HepG2 (cell line): ENCODE results near the gene TP53BP2. TPM values are rescaled to one million over a fixed set of nuclear protein-coding genes. Genes with fewer than 3 reads are reported as not detected.
"Not testable (repeated sequence)": the region's sequence is repeated elsewhere in the genome, so short reads cannot be mapped to it uniquely, and the experiment has no call there.

Experiments
- ATAC-seq: fragments of 200-7000 bp; cut with Tn5 transposase; 3 replicates; pipeline ENCODE4 v1.9.1; 2020; ENCODE audit warnings: mild to moderate bottlenecking, moderate library complexity
- BruUV-seq: library from RNA; stranded (reverse); fragments of 400-500 nt; replicated peaks from 2 replicates; lab custom pipeline; 2021; lab: Mats Ljungman, UMichigan
- CTCF ChIA-PET: fragments of 300-600 bp; formaldehyde crosslinking; extraction: SDS; loops from one replicate; lab custom pipeline; 2021; ENCODE audit warnings: low total read pairs, inconsistent platforms, low intra/inter-chr PET ratio; lab: Yijun Ruan, JAX
- POLR2A ChIA-PET: fragments of 350-600 bp; sonication (Branson Sonifier 250); formaldehyde crosslinking; loops from one replicate; lab custom pipeline; 2020; ENCODE audit warnings: antibody characterized with exemption, inconsistent platforms; lab: Yijun Ruan, JAX
- DNase-seq: peaks from one replicate; pipeline ENCODE4 v3.0.0-alpha.2; 2015; ENCODE audit warnings: low spot score
- FAIRE-seq: peaks from 3 replicates; lab custom pipeline; 2011; peaks lifted over from hg19 to GRCh38; lab: Jason Lieb, UNC
- H2AFZ ChIP-seq: one replicate; pipeline ENCODE4 v1.6.1; 2011; ENCODE audit warnings: low read length, inconsistent platforms
- H3K27ac ChIP-seq: fragments of 300-600 bp; 3 replicates; pipeline ENCODE4 v1.8.0; 2011; ENCODE audit warnings: mixed run types, mild to moderate bottlenecking, mixed read lengths, low read length, inconsistent platforms; ENCODE audit not compliant: insufficient read depth; ENCODE audit errors: extremely low read length
- H3K27me3 ChIP-seq, 2 experiments: fragments of 200-600 bp in 1 of 2; 2 replicates in 1 of 2; 3 replicates in 1 of 2; pipeline versions ENCODE4 v1.6.0 to v1.8.0; 2011; ENCODE audit warnings: low read length in 2 of 2, mild to moderate bottlenecking in 2 of 2, moderate library complexity in 2 of 2, inconsistent platforms in 1 of 2; ENCODE audit not compliant: insufficient read depth in 2 of 2, control insufficient read depth in 1 of 2
- H3K36me3 ChIP-seq, 2 experiments: fragments of 200-600 bp in 1 of 2; replicated peaks in 1 of 2; 2 replicates in 1 of 2; 3 replicates in 1 of 2; pipeline versions ENCODE4 v1.5.1 to v1.8.0; 2011; ENCODE audit warnings: low read length in 2 of 2, inconsistent platforms in 1 of 2; ENCODE audit not compliant: insufficient read depth in 2 of 2, control insufficient read depth in 1 of 2
- H3K4me1 ChIP-seq: 2 replicates; pipeline ENCODE4 v1.5.1; 2012; ENCODE audit warnings: low read length, inconsistent platforms; ENCODE audit not compliant: insufficient read depth
- H3K4me2 ChIP-seq: 2 replicates; pipeline ENCODE4 v1.6.0; 2011; ENCODE audit warnings: low read depth, low read length, inconsistent platforms
- H3K4me3 ChIP-seq, 3 experiments: fragments of 200-600 bp in 1 of 3; sonication (generic), shearing (Covaris generic) in 1 of 3; replicated peaks in 1 of 3; 2 replicates each; pipeline ENCODE4 v1.5.1; 2011 to 2016; ENCODE audit warnings: low read length in 3 of 3, inconsistent platforms in 2 of 3, low read depth in 2 of 3, mild to moderate bottlenecking in 2 of 3, control low read depth in 1 of 3, mixed read lengths in 1 of 3; ENCODE audit not compliant: insufficient read depth in 1 of 3
- H3K79me2 ChIP-seq: one replicate; pipeline ENCODE4 v1.6.1; 2011; ENCODE audit warnings: low read length, inconsistent platforms; ENCODE audit not compliant: insufficient read depth
- H3K9ac ChIP-seq: 2 replicates; pipeline ENCODE4 v1.6.0; 2011; ENCODE audit warnings: mild to moderate bottlenecking, low read depth, low read length, inconsistent platforms; ENCODE audit not compliant: insufficient read depth
- H3K9me3 ChIP-seq: 2 replicates; pipeline ENCODE4 v1.5.1; 2012; ENCODE audit warnings: mild to moderate bottlenecking, low read length
- H4K20me1 ChIP-seq: 2 replicates; pipeline ENCODE4 v1.6.0; 2011; ENCODE audit warnings: inconsistent platforms, mild to moderate bottlenecking, low read length, moderate library complexity; ENCODE audit not compliant: insufficient read depth
- DDIT3 ChIP-seq: sonication (generic); formaldehyde crosslinking; IDR thresholded peaks from 2 replicates; pipeline ENCODE4 v1.4.0; 2020; ENCODE audit warnings: mild to moderate bottlenecking, missing genetic modification reagents
- ETV5 ChIP-seq: IDR thresholded peaks from 2 replicates; pipeline ENCODE4 v1.6.1; 2018; ENCODE audit warnings: missing biosample characterization, missing genetic modification reagents, inconsistent platforms, borderline replicate concordance
- GFI1 ChIP-seq: sonication (generic); formaldehyde crosslinking; IDR thresholded peaks from 2 replicates; pipeline ENCODE4 v1.5.0; 2020; ENCODE audit warnings: missing genetic modification reagents, mild to moderate bottlenecking, borderline replicate concordance
- JDP2 ChIP-seq: sonication (generic); formaldehyde crosslinking; IDR thresholded peaks from 2 replicates; pipeline ENCODE4 v1.8.1; 2022; ENCODE audit warnings: missing genetic modification reagents, borderline replicate concordance
- KDM4B ChIP-seq: sonication (generic); formaldehyde crosslinking; IDR thresholded peaks from 2 replicates; pipeline ENCODE4 v1.4.0; 2020; ENCODE audit warnings: missing genetic modification reagents
- MAZ ChIP-seq, 2 experiments: sonication (generic) in 1 of 2; formaldehyde crosslinking in 1 of 2; IDR thresholded peaks; 2 replicates each; pipeline versions ENCODE4 v1.5.0 to v1.6.1; 2012 to 2020; ENCODE audit warnings: low read depth in 2 of 2, mild to moderate bottlenecking in 2 of 2, borderline replicate concordance in 1 of 2, improper control_type of control experiment in 1 of 2, low read length in 1 of 2, missing genetic modification reagents in 1 of 2, moderate library complexity in 1 of 2
- NR1H2 ChIP-seq: sonication (generic); formaldehyde crosslinking; IDR thresholded peaks from 2 replicates; pipeline ENCODE4 v1.8.1; 2022; ENCODE audit warnings: low read depth, missing genetic modification reagents, borderline replicate concordance
- PRDM4 ChIP-seq: sonication (generic); formaldehyde crosslinking; IDR thresholded peaks from 2 replicates; pipeline ENCODE4 v1.9.0; 2021; ENCODE audit warnings: missing genetic modification reagents, borderline replicate concordance
- RARA ChIP-seq: IDR thresholded peaks from 2 replicates; pipeline ENCODE4 v1.6.1; 2016; ENCODE audit warnings: missing genetic modification reagents, missing compliant biosample characterization
- RFXAP ChIP-seq: sonication (generic); formaldehyde crosslinking; IDR thresholded peaks from 2 replicates; pipeline ENCODE4 v1.4.0; 2020; ENCODE audit warnings: missing genetic modification reagents, borderline replicate concordance
- ZFYVE20 ChIP-seq: sonication (generic); formaldehyde crosslinking; IDR thresholded peaks from 2 replicates; pipeline ENCODE4 v1.8.0; 2023; ENCODE audit warnings: low read depth, mild to moderate bottlenecking, moderate library complexity, missing genetic modification reagents, borderline replicate concordance
- ZNF143 ChIP-seq: sonication (generic); formaldehyde crosslinking; IDR thresholded peaks from 2 replicates; pipeline ENCODE4 v1.4.0; 2020; ENCODE audit warnings: missing genetic modification reagents
- WGBS: methylation state at CpG from one replicate; pipeline ENCODE4 v1.1.6; 2017; ENCODE audit warnings: low lambda C conversion rate; 5-methylcytosine and 5-hydroxymethylcytosine counted together
- in situ Hi-C: cut with HindIII; loops from 2 replicates; pipeline ENCODE4 v1.10.0; 2017; ENCODE audit warnings: low pct_unique_long_range_greater_than_20kb; ENCODE audit not compliant: extremely low pct_ligation_motif_present
- intact Hi-C: fragments of 100-400 bp; cut with micrococcal nuclease; formaldehyde crosslinking; loops from one replicate; pipeline ENCODE4 v1.10.0; 2022; ENCODE audit not compliant: unreplicated experiment
- polyA plus RNA-seq, 8 experiments: library from polyadenylated mRNA; depleted of rRNA in 3 of 8; stranded (reverse) in 7 of 8; unstranded in 1 of 8; fragments of >200 nt; fragmentation: Illumina TruSeq in 4 of 8; extraction: Trizol in 4 of 8; gene quantifications; 2 replicates each; pipeline versions ENCODE4 v1.2.1 to v1.2.3, GENCODE V29; 2011 to 2016; ENCODE audit warnings: low read depth in 4 of 8, missing spikeins in 1 of 8, mixed read lengths in 1 of 8; ENCODE audit not compliant: insufficient read depth in 1 of 8
- total RNA-seq, 5 experiments: library from RNA; depleted of rRNA; stranded (reverse); fragments of >200 nt; fragmentation: Illumina TruSeq; extraction: Trizol; gene quantifications; 2 replicates each; pipeline ENCODE4 v1.2.3, GENCODE V29; 2016; ENCODE audit warnings: low read depth in 1 of 5

TP53BP2 gene
- total and polyA plus RNA-seq, 2 of the 13 experiments (the other 11 are each of a cell fraction or from before 2014, with no cell fraction given): 10.0 to 14.0 TPM

- no peak for TF ChIP-seq DDIT3 (CRISPR knock-in tag)
Measured at GRCh38 chr1:223842784-223843183, 3.0 kb downstream of the TP53BP2 start (continued).

- Histone ChIP-seq H3K79me2 (peaks cover 69% of the 10 kb centered on the region), H3K4me1 (peaks cover 36% of the 10 kb centered on the region)
- H3K9me3 ChIP-seq, CTCF ChIA-PET, in situ Hi-C loops, POLR2A ChIA-PET, H3K27me3 ChIP-seq, H2AFZ ChIP-seq, ATAC-seq, DNase-seq, BruUV-seq, H3K4me2 ChIP-seq, H3K4me3 ChIP-seq, H3K9ac ChIP-seq, H3K27ac ChIP-seq, H4K20me1 ChIP-seq, FAIRE-seq, H3K36me3 ChIP-seq: not testable (repeated sequence)
- intact Hi-C loops: loop anchor here (10.0 kb wide), 2 partner anchors 137 to 493 kb away; partner anchors contain the start of gene NVL
- 98% methylated on average over 13 of the region's 13 CpGs for WGBS
Measured at GRCh38 chr1:223841977-223842623, 3.6 kb downstream of the TP53BP2 start.

GRCh38 chr1:223840254-223840653 is 5.5 kb downstream of the TP53BP2 start:
- Histone ChIP-seq H3K27me3 (no peaks in the 10 kb centered on the region), H3K9ac (no peak overlapping the region), H3K79me2 (peaks cover 80% of the 10 kb centered on the region), H2AFZ (no peak overlapping the region), H3K4me3 (no peak overlapping the region), H3K4me1 (peaks cover 47% of the 10 kb centered on the region), H3K9me3 (no peaks in the 10 kb centered on the region), H3K36me3 (no peaks in the 10 kb centered on the region), H3K4me2 (no peak overlapping the region), H3K27ac (no peak overlapping the region), H4K20me1 (peaks cover 11% of the 10 kb centered on the region)
- no peak for DNase-seq
- ChIA-PET POLR2A (no interaction called here), CTCF (no interaction called here)
- in situ Hi-C loops: no loop called here
- ATAC-seq: no peak
- no TSS peak for BruUV-seq
- FAIRE-seq: no peak
- intact Hi-C loops: loop anchor here (10.0 kb wide), 2 partner anchors 135 to 495 kb away; partner anchors contain the start of gene NVL
- TF ChIP-seq ZFYVE20 (CRISPR knock-in tag) (no peak), ZNF143 (CRISPR knock-in tag) (no peak), PRDM4 (CRISPR knock-in tag) (no peak), RARA (CRISPR knock-in tag) (no peak), RFXAP (CRISPR knock-in tag) (no peak), KDM4B (CRISPR knock-in tag) (no peak), JDP2 (CRISPR knock-in tag) (no peak), ETV5 (CRISPR knock-in tag) (no peak), GFI1 (CRISPR knock-in tag) (no peak), MAZ (IDR thresholded peaks at IDR 0.05; ENCODE audit: borderline replicate concordance, low read depth, low read length) (no peak), MAZ (CRISPR knock-in tag; IDR thresholded peaks at IDR 0.05; ENCODE audit: low read depth) (no peak), NR1H2 (CRISPR knock-in tag) (no peak)
